Immature natural killer cell (primary cell): ENCODE data around the gene FCGBP. TPM values are rescaled to one million over a fixed set of nuclear protein-coding genes. Genes with fewer than 3 reads are reported as not detected.
"Not testable (repeated sequence)": the region's sequence is repeated elsewhere in the genome, so short reads cannot be mapped to it uniquely, and the experiment has no call there.

ENCODE experiments used
- DNase-seq, 3 donors: peaks; one replicate each; pipeline ENCODE4 v3.0.0; 2022; ENCODE audit warnings: mixed read lengths in 1 of 3
- H3K27ac Mint-ChIP-seq, 6 donors: one replicate each; pipeline ENCODE4 v1.8.0; 2020; ENCODE audit warnings: mixed read lengths in 6 of 6, mild to moderate bottlenecking in 5 of 6, inconsistent platforms in 4 of 6, moderate library complexity in 3 of 6
- H3K27me3 Mint-ChIP-seq, 3 donors: one replicate each; pipeline ENCODE4 v1.8.0; 2020 to 2021; ENCODE audit warnings: low read depth in 3 of 3, mild to moderate bottlenecking in 3 of 3, mixed read lengths in 3 of 3, moderate library complexity in 3 of 3, inconsistent platforms in 1 of 3
- H3K36me3 Mint-ChIP-seq, 3 donors: one replicate each; pipeline ENCODE4 v1.8.0; 2020; ENCODE audit warnings: mixed read lengths in 3 of 3, inconsistent platforms in 2 of 3, mild to moderate bottlenecking in 2 of 3
- H3K4me1 Mint-ChIP-seq, 2 donors: one replicate each; pipeline ENCODE4 v1.8.0; 2020; ENCODE audit warnings: inconsistent platforms in 2 of 2, mild to moderate bottlenecking in 2 of 2, mixed read lengths in 2 of 2, moderate library complexity in 1 of 2
- H3K4me3 Mint-ChIP-seq, 5 donors: one replicate each; pipeline ENCODE4 v1.8.0; 2020; ENCODE audit warnings: mild to moderate bottlenecking in 5 of 5, mixed read lengths in 5 of 5, inconsistent platforms in 3 of 5, moderate library complexity in 3 of 5
- H3K9me3 Mint-ChIP-seq, 6 donors: one replicate each; pipeline ENCODE4 v1.8.0; 2020; ENCODE audit warnings: mild to moderate bottlenecking in 6 of 6, mixed read lengths in 6 of 6, inconsistent platforms in 4 of 6, moderate library complexity in 3 of 6
- polyA plus RNA-seq, 3 donors: library from polyadenylated mRNA; unstranded; fragments of 300-500 nt; fragmentation: Illumina TruSeq; gene quantifications; one replicate each; pipeline ENCODE4 v1.2.3, GENCODE V29; 2021

FCGBP gene
- polyA plus RNA-seq, 3 donors from 2014 or later = 0.36 to 0.92 TPM; not detected in 1

- no peak overlapping the region for H3K4me3 Mint-ChIP-seq
- no peak overlapping the region for H3K27ac Mint-ChIP-seq
- H3K36me3 Mint-ChIP-seq = peaks cover 0 to 7% (median 0%) of the 10 kb centered on the region in 3 donors
- DNase-seq = no peak
- H3K4me1 Mint-ChIP-seq = peaks cover 1 to 3% of the 10 kb centered on the region in 2 donors
- no peaks in the 10 kb centered on the region for H3K9me3 Mint-ChIP-seq
- peaks cover 0 to 2% (median 2%) of the 10 kb centered on the region in 3 donors for H3K27me3 Mint-ChIP-seq
Observed at GRCh38 chr19:39963898-39964297, 29.5 kb upstream of the FCGBP start.

DNA sequence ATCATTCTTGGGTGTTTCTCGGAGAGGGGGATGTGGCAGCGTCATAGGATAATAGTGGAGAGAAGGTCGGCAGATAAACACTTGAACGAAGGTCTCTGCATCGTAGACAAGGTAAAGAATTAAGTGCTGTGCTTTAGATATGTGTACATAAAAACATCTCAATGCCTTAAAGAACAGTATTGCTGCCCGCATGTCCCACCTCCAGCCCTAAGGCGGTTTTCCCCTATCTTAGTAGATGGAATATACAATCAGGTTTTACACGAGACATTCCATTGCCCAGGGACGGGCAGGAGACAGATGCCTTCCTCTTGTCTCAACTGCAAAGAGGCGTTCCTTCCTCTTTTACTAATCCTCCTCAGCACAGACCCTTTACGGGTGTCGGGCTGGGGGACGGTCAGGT lies 25.0 kb upstream of the FCGBP start:
- not testable (repeated sequence) for H3K36me3 Mint-ChIP-seq, H3K27me3 Mint-ChIP-seq, H3K4me1 Mint-ChIP-seq, H3K9me3 Mint-ChIP-seq, DNase-seq, H3K4me3 Mint-ChIP-seq, H3K27ac Mint-ChIP-seq

DNA sequence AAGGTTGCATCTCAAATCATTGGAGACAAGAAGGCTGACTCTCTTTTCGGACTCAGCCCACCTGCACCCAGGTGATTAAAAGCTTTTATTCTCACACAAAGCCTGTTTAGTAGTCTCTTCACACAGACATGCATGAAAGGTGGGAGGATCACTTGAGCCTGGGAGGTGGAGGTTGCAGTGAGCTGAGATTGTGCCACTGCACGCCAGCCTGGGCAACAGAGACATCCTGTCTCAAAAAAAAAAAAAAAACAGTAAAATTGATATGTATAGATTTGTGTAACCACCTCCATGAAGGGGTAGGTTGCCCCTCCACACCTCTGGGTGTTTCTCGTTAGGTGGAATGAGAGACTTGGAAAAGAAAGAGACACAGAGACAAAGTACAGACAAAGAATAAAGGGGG lies 24.5 kb upstream of the FCGBP start:
- not testable (repeated sequence) for H3K36me3 Mint-ChIP-seq, H3K27me3 Mint-ChIP-seq, H3K4me1 Mint-ChIP-seq, H3K9me3 Mint-ChIP-seq, H3K4me3 Mint-ChIP-seq, H3K27ac Mint-ChIP-seq, DNase-seq

DNA sequence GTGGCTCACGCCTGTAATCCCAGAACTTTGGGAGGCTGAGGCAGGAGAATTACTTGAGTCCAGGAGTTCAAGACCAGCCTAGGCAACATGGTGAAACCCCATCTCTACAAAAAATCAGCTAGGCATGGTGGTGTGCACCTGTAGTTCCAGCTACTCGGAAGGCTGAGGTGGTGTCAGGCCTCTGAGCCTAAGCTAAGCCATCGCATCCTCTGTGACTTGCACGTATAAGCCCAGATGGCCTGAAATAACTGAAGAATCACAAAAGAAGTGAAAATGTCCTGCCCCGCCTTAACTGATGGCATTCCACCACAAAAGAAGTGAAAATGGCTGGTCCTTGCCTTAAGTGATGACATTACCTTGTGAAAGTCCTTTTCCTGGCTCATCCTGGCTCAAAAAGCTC lies 23.5 kb upstream of the FCGBP start:
- peaks cover 17 to 19% of the 10 kb centered on the region in 2 donors for H3K4me1 Mint-ChIP-seq
- not testable (repeated sequence) for H3K4me3 Mint-ChIP-seq

GRCh38 chr19:39953915-39954314 lies 19.5 kb upstream of the FCGBP start:
- Mint-ChIP-seq H3K4me1 (peaks cover 37 to 40% of the 10 kb centered on the region in 2 donors), H3K4me3 (peak overlapping the region in 3 of 5 donors; percentile 25 to 68 (median 40)), H3K9me3 (peaks cover 0 to 2% (median 0%) of the 10 kb centered on the region in 6 donors), H3K27me3 (no peaks in the 10 kb centered on the region), H3K36me3 (peaks cover 0 to 4% (median 0%) of the 10 kb centered on the region in 3 donors), H3K27ac (peak overlapping the region; percentile 78 to 96 (median 92))
- DNase-seq = no peak

More for the DNA sequence above, 23.5 kb upstream of the FCGBP start:
- DNase-seq, H3K36me3 Mint-ChIP-seq, H3K27ac Mint-ChIP-seq, H3K27me3 Mint-ChIP-seq, H3K9me3 Mint-ChIP-seq: not testable (repeated sequence)

- Mint-ChIP-seq H3K4me1 (peaks cover 40 to 48% of the 10 kb centered on the region in 2 donors), H3K9me3 (peaks cover 0 to 2% (median 0%) of the 10 kb centered on the region in 6 donors), H3K36me3 (peaks cover 0 to 4% (median 0%) of the 10 kb centered on the region in 3 donors), H3K27me3 (no peaks in the 10 kb centered on the region), H3K4me3 (peak overlapping the region in 1 of 5 donors; percentile 12), H3K27ac (peak overlapping the region in 5 of 6 donors; percentile 93 to 99 (median 96))
- no peak for DNase-seq
Observed at GRCh38 chr19:39951686-39952085, 17.3 kb upstream of the FCGBP start.

- H3K4me1 Mint-ChIP-seq = peaks cover 44 to 52% of the 10 kb centered on the region in 2 donors
- no peak for DNase-seq
- H3K4me3 Mint-ChIP-seq = no peak overlapping the region
- no peaks in the 10 kb centered on the region for H3K27me3 Mint-ChIP-seq
- peaks cover 0 to 4% (median 0%) of the 10 kb centered on the region in 3 donors for H3K36me3 Mint-ChIP-seq
- H3K27ac Mint-ChIP-seq = peak overlapping the region in 4 of 6 donors; percentile 30 to 62 (median 45)
- H3K9me3 Mint-ChIP-seq = peaks cover 0 to 2% (median 0%) of the 10 kb centered on the region in 6 donors
Observed at GRCh38 chr19:39951065-39951650, 16.7 kb upstream of the FCGBP start.

- no peak for DNase-seq
- no peak overlapping the region for H3K27ac Mint-ChIP-seq
- no peak overlapping the region for H3K4me3 Mint-ChIP-seq
- peaks cover 0 to 2% (median 0%) of the 10 kb centered on the region in 6 donors for H3K9me3 Mint-ChIP-seq
- peaks cover 0 to 6% (median 2%) of the 10 kb centered on the region in 3 donors for H3K36me3 Mint-ChIP-seq
- peaks cover 54 to 59% of the 10 kb centered on the region in 2 donors for H3K4me1 Mint-ChIP-seq
- no peaks in the 10 kb centered on the region for H3K27me3 Mint-ChIP-seq
Observed at GRCh38 chr19:39949026-39949747, 14.8 kb upstream of the FCGBP start.

GRCh38 chr19:39946532-39946931 lies 12.1 kb upstream of the FCGBP start:
- H3K4me1 Mint-ChIP-seq = peaks cover 52 to 59% of the 10 kb centered on the region in 2 donors
- peak overlapping the region in 2 of 6 donors; percentile 4 to 46 for H3K27ac Mint-ChIP-seq

DNA sequence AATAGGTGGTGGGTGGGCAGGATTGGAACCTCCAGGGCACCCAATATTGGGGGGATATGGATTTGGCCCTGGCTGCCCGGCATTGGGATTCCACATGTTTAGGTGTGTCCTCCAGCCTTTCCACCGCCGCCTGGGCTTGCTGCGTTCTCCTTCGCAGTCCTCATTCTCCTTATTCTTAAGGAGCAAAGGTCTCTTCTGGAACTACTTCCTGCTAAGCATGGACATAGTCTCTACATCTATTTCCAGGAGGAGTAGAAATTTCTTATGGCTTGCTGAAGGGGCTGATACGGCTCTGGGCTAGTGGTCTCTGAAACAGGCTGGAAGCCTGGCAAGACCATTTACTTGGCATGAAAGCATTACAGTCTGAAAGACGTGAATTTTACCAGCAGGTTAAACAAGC lies 9.2 kb upstream of the FCGBP start:
- peaks cover 73 to 76% of the 10 kb centered on the region in 2 donors for H3K4me1 Mint-ChIP-seq
- peaks cover 0 to 4% (median 4%) of the 10 kb centered on the region in 3 donors for H3K27me3 Mint-ChIP-seq
- H3K9me3 Mint-ChIP-seq = peaks cover 10 to 18% (median 15%) of the 10 kb centered on the region in 6 donors
- no peak for DNase-seq
- peaks cover 7 to 21% (median 17%) of the 10 kb centered on the region in 3 donors for H3K36me3 Mint-ChIP-seq
- H3K27ac Mint-ChIP-seq = peak overlapping the region; percentile 86 to 97 (median 92)
- H3K4me3 Mint-ChIP-seq = peak overlapping the region; percentile 68 to 79 (median 70)

More at GRCh38 chr19:39946532-39946931, 12.1 kb upstream of the FCGBP start:
- no peak for DNase-seq
- H3K27me3 Mint-ChIP-seq = peaks cover 0 to 4% (median 2%) of the 10 kb centered on the region in 3 donors
- peaks cover 0 to 4% (median 4%) of the 10 kb centered on the region in 3 donors for H3K36me3 Mint-ChIP-seq
- H3K4me3 Mint-ChIP-seq = peak overlapping the region in 1 of 5 donors; percentile 36
- H3K9me3 Mint-ChIP-seq = peaks cover 0 to 3% (median 0%) of the 10 kb centered on the region in 6 donors

DNA sequence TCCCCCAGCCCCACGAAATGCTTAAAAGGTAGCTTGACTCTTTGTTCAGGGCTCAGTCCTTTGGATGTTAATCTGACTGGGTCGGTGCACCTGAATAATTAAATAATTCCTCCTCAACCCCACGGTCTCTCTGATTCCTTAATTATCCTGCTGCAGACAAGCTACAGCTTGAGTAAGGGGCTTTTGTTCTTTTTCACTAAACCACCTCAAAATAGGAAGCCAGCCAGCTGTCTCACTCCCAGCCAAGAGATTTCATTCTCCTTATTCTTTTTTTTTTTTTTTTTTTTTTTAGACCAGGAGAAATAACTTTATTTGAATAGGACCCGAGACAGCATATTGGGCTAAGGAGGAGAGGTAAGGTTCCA lies 7.9 kb upstream of the FCGBP start:
- Mint-ChIP-seq H3K36me3 (peaks cover 7 to 26% (median 17%) of the 10 kb centered on the region in 3 donors), H3K4me3 (peak overlapping the region; percentile 75 to 89 (median 84)), H3K9me3 (peaks cover 10 to 18% (median 15%) of the 10 kb centered on the region in 6 donors), H3K27me3 (peaks cover 0 to 4% (median 4%) of the 10 kb centered on the region in 3 donors), H3K27ac (peak overlapping the region; percentile 92 to 97 (median 96)), H3K4me1 (peaks cover 78 to 80% of the 10 kb centered on the region in 2 donors)
- no peak for DNase-seq

GRCh38 chr19:39941615-39942365 lies 7.4 kb upstream of the FCGBP start:
- peak overlapping the region; percentile 75 to 89 (median 84) for H3K4me3 Mint-ChIP-seq
- peak; percentile 81 for DNase-seq
- peaks cover 84% of the 10 kb centered on the region in 2 donors for H3K4me1 Mint-ChIP-seq
- peaks cover 10 to 18% (median 15%) of the 10 kb centered on the region in 6 donors for H3K9me3 Mint-ChIP-seq
- peak overlapping the region; percentile 92 to 97 (median 96) for H3K27ac Mint-ChIP-seq
- H3K27me3 Mint-ChIP-seq = peaks cover 0 to 4% (median 4%) of the 10 kb centered on the region in 3 donors
- peaks cover 7 to 26% (median 17%) of the 10 kb centered on the region in 3 donors for H3K36me3 Mint-ChIP-seq

- Mint-ChIP-seq H3K27ac (peak overlapping the region; percentile 92 to 97 (median 96)), H3K4me1 (peaks cover 84 to 85% of the 10 kb centered on the region in 2 donors), H3K36me3 (peaks cover 7 to 26% (median 17%) of the 10 kb centered on the region in 3 donors), H3K27me3 (peaks cover 0 to 4% (median 4%) of the 10 kb centered on the region in 3 donors), H3K9me3 (peaks cover 10 to 18% (median 15%) of the 10 kb centered on the region in 6 donors), H3K4me3 (peak overlapping the region; percentile 75 to 89 (median 84))
- no peak for DNase-seq
Observed at GRCh38 chr19:39941151-39941550, 6.7 kb upstream of the FCGBP start.
